K562 (cell line): ENCODE results near the gene GRPR. TPM values are rescaled to one million over a fixed set of nuclear protein-coding genes. Genes with fewer than 3 reads are reported as not detected.
"Not testable (repeated sequence)": the region's sequence is repeated elsewhere in the genome, so short reads cannot be mapped to it uniquely, and the experiment has no call there.

Experiments used
- ATAC-seq: fragments of 200-7000 bp; cut with Tn5 transposase; 3 replicates; pipeline ENCODE4 v1.9.1; 2020; ENCODE audit warnings: moderate library complexity
- BruUV-seq: library from RNA; stranded (reverse); fragments of 400-500 nt; replicated peaks from 2 replicates; lab custom pipeline; 2021; lab: Mats Ljungman, UMichigan
- CTCF ChIA-PET: fragments of 300-600 bp; formaldehyde crosslinking; extraction: SDS; loops from one replicate; lab custom pipeline; 2021; ENCODE audit warnings: low intra/inter-chr PET ratio; lab: Yijun Ruan, JAX
- POLR2A ChIA-PET: fragments of 300-600, 350-650 bp; sonication (Branson Sonifier 250); formaldehyde crosslinking; extraction: SDS; loops from one replicate; lab custom pipeline; 2021; ENCODE audit warnings: antibody characterized with exemption, inconsistent platforms; lab: Yijun Ruan, JAX
- DNase-seq, 4 experiments: peaks; one replicate each; pipeline versions ENCODE4 v3.0.0 to v3.0.0-alpha.2; 2011 to 2018; ENCODE audit warnings: low spot score in 3 of 4, mixed read lengths in 3 of 4; ENCODE audit errors: extremely low read depth in 1 of 4
- FAIRE-seq: peaks from 2 replicates; lab custom pipeline; 2011; peaks lifted over from hg19 to GRCh38; lab: Jason Lieb, UNC
- H2AFZ ChIP-seq: 2 replicates; pipeline ENCODE4 v1.6.0; 2011; ENCODE audit warnings: low read depth, low read length, control low read depth, inconsistent platforms
- H3K27ac ChIP-seq: fragments of 200-600 bp; 3 replicates; pipeline ENCODE4 v1.8.0; 2011; ENCODE audit warnings: low read depth, mild to moderate bottlenecking, control low read depth, inconsistent platforms, low read length, moderate library complexity, mixed read lengths; ENCODE audit errors: extremely low read depth
- H3K27me3 ChIP-seq, 2 experiments: fragments of 300-600 bp in 1 of 2; 2 replicates in 1 of 2; 3 replicates in 1 of 2; pipeline versions ENCODE4 v1.6.0 to v1.8.0; 2011; ENCODE audit warnings: inconsistent platforms in 2 of 2, low read length in 2 of 2, mild to moderate bottlenecking in 1 of 2, mixed read lengths in 1 of 2, moderate library complexity in 1 of 2; ENCODE audit not compliant: control insufficient read depth in 2 of 2, insufficient read depth in 2 of 2
- H3K36me3 ChIP-seq: fragments of 300-600 bp; 3 replicates; pipeline ENCODE4 v1.8.0; 2011; ENCODE audit warnings: mild to moderate bottlenecking, low read length, inconsistent platforms; ENCODE audit not compliant: control insufficient read depth, insufficient read depth
- H3K4me1 ChIP-seq, 2 experiments: fragments of 200-600 bp in 1 of 2; replicated peaks in 1 of 2; 2 replicates in 1 of 2; 3 replicates in 1 of 2; pipeline versions ENCODE4 v1.5.1 to v1.8.0; 2011; ENCODE audit warnings: inconsistent platforms in 2 of 2, low read length in 2 of 2, mild to moderate bottlenecking in 1 of 2, mixed read lengths in 1 of 2, moderate library complexity in 1 of 2; ENCODE audit not compliant: control insufficient read depth in 2 of 2, insufficient read depth in 2 of 2
- H3K4me2 ChIP-seq: 2 replicates; pipeline ENCODE4 v1.6.1; 2011; ENCODE audit warnings: low read length, control low read depth, inconsistent platforms, mixed read lengths; ENCODE audit not compliant: insufficient read depth
- H3K4me3 ChIP-seq: fragments of 200-600 bp; sonication (generic), shearing (Covaris generic); 2 replicates; pipeline ENCODE4 v1.5.1; 2016; ENCODE audit warnings: control low read depth, inconsistent platforms
- H3K79me2 ChIP-seq: fragments of 200-600 bp; 3 replicates; pipeline ENCODE4 v1.8.0; 2011; ENCODE audit warnings: low read length, inconsistent platforms; ENCODE audit not compliant: control insufficient read depth, insufficient read depth
- H3K9ac ChIP-seq, 2 experiments: 2 replicates each; pipeline versions ENCODE4 v1.6.0 to v1.6.1; 2011; ENCODE audit warnings: low read depth in 2 of 2, low read length in 2 of 2, control low read depth in 1 of 2, inconsistent platforms in 1 of 2, mild to moderate bottlenecking in 1 of 2, mixed read lengths in 1 of 2; ENCODE audit not compliant: insufficient read depth in 1 of 2
- H3K9me1 ChIP-seq: one replicate; pipeline ENCODE4 v1.6.0; 2011; ENCODE audit warnings: inconsistent platforms, mild to moderate bottlenecking, low read length, moderate library complexity; ENCODE audit not compliant: control insufficient read depth, insufficient read depth
- H3K9me3 ChIP-seq: replicated peaks from 2 replicates; pipeline ENCODE4 v1.5.1; 2011; ENCODE audit warnings: low read depth, low read length, inconsistent platforms; ENCODE audit not compliant: control insufficient read depth, insufficient read depth
- H4K20me1 ChIP-seq: replicated peaks from 2 replicates; pipeline ENCODE4 v1.6.1; 2011; ENCODE audit warnings: low read length, inconsistent platforms, mixed read lengths; ENCODE audit not compliant: control insufficient read depth, insufficient read depth
- MXI1 ChIP-seq: IDR thresholded peaks from 2 replicates; pipeline ENCODE4 v1.6.1; 2011; ENCODE audit warnings: low read depth, mild to moderate bottlenecking, improper control_type of control experiment, low read length
- PPARD ChIP-seq: fragments of 250-450 bp; sonication (Bioruptor Pico); IDR thresholded peaks from 2 replicates; pipeline ENCODE4 v1.8.0; 2022; ENCODE audit warnings: inconsistent platforms, mild to moderate bottlenecking, moderate library complexity
- ZNF586 ChIP-seq: fragments of 450-650 bp; formaldehyde crosslinking; conservative IDR thresholded peaks from 2 replicates; pipeline ENCODE4 v1.4.0; 2020; ENCODE audit warnings: mild to moderate bottlenecking, moderate library complexity
- WGBS: fragments of 100-300 bp; shearing (Covaris generic); methylation state at CpG from one replicate; pipeline ENCODE4 v1.1.6; 2016; ENCODE audit warnings: low coverage, mixed read lengths; ENCODE audit not compliant: insufficient coverage; ENCODE audit errors: missing lambda C conversion rate; 5-methylcytosine and 5-hydroxymethylcytosine counted together
- in situ Hi-C: fragments of 300-500 bp; cut with MboI; formaldehyde crosslinking; loops from 4 replicates; pipeline ENCODE4 v1.15.0; 2018; ENCODE audit warnings: inconsistent platforms, mixed read lengths
- intact Hi-C: fragments of 100-400 bp; cut with micrococcal nuclease; formaldehyde crosslinking; loops from 2 replicates; pipeline ENCODE4 v1.14.2; 2022
- polyA plus RNA-seq, 8 experiments: library from polyadenylated mRNA; depleted of rRNA in 4 of 8; stranded (reverse) in 5 of 8; unstranded in 3 of 8; fragments of >200 nt; fragmentation: Nextera tagmentation in 2 of 8; fragmentation: Illumina TruSeq in 1 of 8; extraction: Ambion mirVana in 2 of 8; extraction: Trizol in 1 of 8; gene quantifications; 2 replicates each; pipeline versions ENCODE4 v1.2.1 to v1.2.3, GENCODE V29; 2011 to 2014; ENCODE audit warnings: inconsistent platforms in 1 of 8, missing spikeins in 1 of 8
- total RNA-seq, 7 experiments: library from RNA; depleted of rRNA in 6 of 7; stranded (reverse); fragments of >200 nt in 6 of 7; fragmentation: Illumina TruSeq in 2 of 7; extraction: Trizol in 2 of 7; gene quantifications; 2 replicates each; pipeline versions ENCODE4 v1.2.1 to v1.2.3, GENCODE V29; 2011 to 2021; ENCODE audit warnings: low replicate concordance in 1 of 7
- TF ChIP-seq, protein P1 (sequence below): fragments of 250-450 bp; sonication (Bioruptor Pico); IDR thresholded peaks from 2 replicates; pipeline ENCODE4 v1.8.0; 2021; ENCODE audit warnings: moderate library complexity, mild to moderate bottlenecking, inconsistent platforms

GRPR gene
- total and polyA plus RNA-seq, 9 of the 15 experiments (the other 6 are each of a cell fraction or from before 2014, with no cell fraction given), result 0.06 to 0.11 TPM; not detected in 7

DNA sequence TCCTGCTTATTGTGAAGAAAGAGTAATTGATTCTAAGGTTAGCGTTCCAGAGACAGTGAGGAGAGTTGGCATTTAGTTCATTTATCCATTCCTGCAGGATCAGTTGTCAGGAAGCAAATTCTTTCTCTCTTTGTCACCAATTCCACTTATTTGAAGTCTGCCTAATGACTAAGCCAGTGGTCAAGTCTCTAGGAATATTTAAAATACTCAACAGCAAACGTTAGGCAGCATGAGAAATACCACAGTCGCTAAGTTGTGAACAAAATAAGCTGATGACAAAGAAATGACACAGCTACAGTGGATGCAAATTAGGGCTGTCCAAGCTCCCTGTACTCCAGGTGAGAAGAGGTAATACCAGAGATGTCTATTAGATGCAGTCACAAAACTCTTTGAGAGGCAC is 37.4 kb downstream of the GRPR start:
- WGBS, result 5% methylated on average over 3 of the region's 3 CpGs
- DNase-seq, result no peak
- TF ChIP-seq PPARD (CRISPR knock-in tag) (no peak), ZNF586 (no peak), MXI1 (no peak)
- TF ChIP-seq, protein P1, sequence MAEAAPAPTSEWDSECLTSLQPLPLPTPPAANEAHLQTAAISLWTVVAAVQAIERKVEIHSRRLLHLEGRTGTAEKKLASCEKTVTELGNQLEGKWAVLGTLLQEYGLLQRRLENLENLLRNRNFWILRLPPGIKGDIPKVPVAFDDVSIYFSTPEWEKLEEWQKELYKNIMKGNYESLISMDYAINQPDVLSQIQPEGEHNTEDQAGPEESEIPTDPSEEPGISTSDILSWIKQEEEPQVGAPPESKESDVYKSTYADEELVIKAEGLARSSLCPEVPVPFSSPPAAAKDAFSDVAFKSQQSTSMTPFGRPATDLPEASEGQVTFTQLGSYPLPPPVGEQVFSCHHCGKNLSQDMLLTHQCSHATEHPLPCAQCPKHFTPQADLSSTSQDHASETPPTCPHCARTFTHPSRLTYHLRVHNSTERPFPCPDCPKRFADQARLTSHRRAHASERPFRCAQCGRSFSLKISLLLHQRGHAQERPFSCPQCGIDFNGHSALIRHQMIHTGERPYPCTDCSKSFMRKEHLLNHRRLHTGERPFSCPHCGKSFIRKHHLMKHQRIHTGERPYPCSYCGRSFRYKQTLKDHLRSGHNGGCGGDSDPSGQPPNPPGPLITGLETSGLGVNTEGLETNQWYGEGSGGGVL, result no peak

DNA sequence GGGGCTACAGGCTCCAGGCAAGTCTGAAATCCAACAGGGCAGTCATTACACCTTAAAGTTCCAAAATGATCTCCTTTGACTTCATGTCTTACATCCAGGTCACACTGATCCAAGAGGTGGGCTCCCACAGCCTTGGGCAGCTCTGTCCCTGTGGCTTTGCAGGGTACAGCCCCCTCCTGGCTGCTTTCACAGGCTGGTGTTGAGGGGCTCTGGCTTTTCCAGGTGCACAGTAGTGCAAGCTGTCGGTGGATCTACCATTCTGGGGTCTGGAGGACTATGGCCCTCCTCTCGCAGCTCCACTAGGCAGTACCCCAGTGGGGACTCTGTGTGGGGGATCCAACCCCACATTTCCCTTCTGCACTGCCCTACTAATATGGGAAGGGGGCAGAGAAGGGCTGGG is 37.8 kb downstream of the GRPR start:
- H3K27ac ChIP-seq, H3K9me3 ChIP-seq, H3K9me1 ChIP-seq, H3K9ac ChIP-seq, H3K4me2 ChIP-seq, FAIRE-seq, H2AFZ ChIP-seq, BruUV-seq, H3K36me3 ChIP-seq, H3K4me1 ChIP-seq, H3K27me3 ChIP-seq, DNase-seq, intact Hi-C loops, H3K4me3 ChIP-seq, in situ Hi-C loops, ATAC-seq, H4K20me1 ChIP-seq, H3K79me2 ChIP-seq: not testable (repeated sequence)
- CTCF ChIA-PET, result interaction anchor here (0.6 kb wide), 1 partner anchor 1989 kb away, joined by 3 read pairs; no protein-coding TSS in a partner anchor
- 8% methylated on average over 2 of the region's 2 CpGs for WGBS
- POLR2A ChIA-PET, result interaction anchor here (0.7 kb wide), 1 partner anchor 44 kb away, joined by 5 read pairs; no protein-coding TSS in a partner anchor

More for the DNA sequence above, 37.4 kb downstream of the GRPR start:
- H3K36me3 ChIP-seq, result no peaks in the 10 kb centered on the region
- no peaks in the 10 kb centered on the region for H4K20me1 ChIP-seq
- no TSS peak for BruUV-seq
- CTCF ChIA-PET, result no interaction called here
- no peaks in the 10 kb centered on the region for H3K27me3 ChIP-seq
- intact Hi-C loops, result no loop called here
- H3K9ac ChIP-seq, result no peak overlapping the region
- no peaks in the 10 kb centered on the region for H3K9me1 ChIP-seq
- H3K4me3 ChIP-seq, result no peak overlapping the region
- ATAC-seq (no peak), FAIRE-seq (no peak)
- H3K27ac ChIP-seq, result no peak overlapping the region
- no peak overlapping the region for H2AFZ ChIP-seq
- no peaks in the 10 kb centered on the region for H3K4me1 ChIP-seq
- POLR2A ChIA-PET, result interaction anchor here (0.7 kb wide), 1 partner anchor 44 kb away, joined by 5 read pairs; no protein-coding TSS in a partner anchor
- no peaks in the 10 kb centered on the region for H3K9me3 ChIP-seq
- no peak overlapping the region for H3K4me2 ChIP-seq
- H3K79me2 ChIP-seq, result no peaks in the 10 kb centered on the region
- in situ Hi-C loops, result no loop called here
